Hepatic stellate cell (primary cell): Measurements from ENCODE around the gene EEFSEC.
A peak's percentile ranks its signal among the peaks of the same experiment; 100 is the strongest.

Source experiments
- DNase-seq: peaks from one replicate; pipeline ENCODE4 v3.0.0; 2011; ENCODE audit warnings: low spot score

EEFSEC gene

GRCh38 chr3:128352326-128352725 is 199.0 kb downstream of the EEFSEC start:
- no peak for DNase-seq

- no peak for DNase-seq
Observed at GRCh38 chr3:128353361-128353965, 200.2 kb downstream of the EEFSEC start.

- peak; percentile 72 for DNase-seq
Observed at GRCh38 chr3:128353991-128354687, 200.9 kb downstream of the EEFSEC start.

GRCh38 chr3:128354788-128355542 is 201.7 kb downstream of the EEFSEC start:
- DNase-seq = no peak

GRCh38 chr3:128355543-128355919 is 202.2 kb downstream of the EEFSEC start:
- no peak for DNase-seq

- no peak for DNase-seq
Observed at GRCh38 chr3:128356822-128357221, 203.5 kb downstream of the EEFSEC start.

- no peak for DNase-seq
Observed at GRCh38 chr3:128357538-128357937, 204.3 kb downstream of the EEFSEC start.

- DNase-seq = no peak
Observed at GRCh38 chr3:128358156-128358895, 205.0 kb downstream of the EEFSEC start.

- DNase-seq = no peak
Observed at GRCh38 chr3:128359060-128359664, 205.9 kb downstream of the EEFSEC start.

- DNase-seq = no peak
Observed at GRCh38 chr3:128359846-128360642, 206.8 kb downstream of the EEFSEC start.

- DNase-seq = peak; percentile 50
Observed at GRCh38 chr3:128360705-128361271, 207.5 kb downstream of the EEFSEC start.

GRCh38 chr3:128362026-128362965 is 209.0 kb downstream of the EEFSEC start:
- DNase-seq = no peak

- no peak for DNase-seq
Observed at GRCh38 chr3:128364291-128364690, 211.0 kb downstream of the EEFSEC start.

GRCh38 chr3:128364808-128365360 is 211.6 kb downstream of the EEFSEC start:
- no peak for DNase-seq

GRCh38 chr3:128366136-128366535 is 212.9 kb downstream of the EEFSEC start:
- DNase-seq = no peak

GRCh38 chr3:128366652-128367051 is 213.4 kb downstream of the EEFSEC start:
- no peak for DNase-seq

- no peak for DNase-seq
Observed at GRCh38 chr3:128367221-128367620, 213.9 kb downstream of the EEFSEC start.

GRCh38 chr3:128367761-128368160 is 214.5 kb downstream of the EEFSEC start:
- DNase-seq = no peak

GRCh38 chr3:128368626-128369025 is 215.3 kb downstream of the EEFSEC start:
- no peak for DNase-seq
